ENCODE measurements around the gene NUP98.
A peak's percentile ranks its signal among the peaks of the same experiment; 100 is the strongest.

Gene NUP98

GRCh38 chr11:3797329-3798090 is at the start of gene NUP98:
TSS of gene NUP98 (minus strand) at chr11:3797554. CDS start at chr11:3782117, 15,437 bp downstream.
- DNase-seq (ENCODE audit: low read depth in 2 of 2): peak; percentile 99

- no peak for DNase-seq (ENCODE audit: low read depth in 2 of 2)
Observed at GRCh38 chr11:3845670-3846069, 48.3 kb upstream of the NUP98 start.

DNA sequence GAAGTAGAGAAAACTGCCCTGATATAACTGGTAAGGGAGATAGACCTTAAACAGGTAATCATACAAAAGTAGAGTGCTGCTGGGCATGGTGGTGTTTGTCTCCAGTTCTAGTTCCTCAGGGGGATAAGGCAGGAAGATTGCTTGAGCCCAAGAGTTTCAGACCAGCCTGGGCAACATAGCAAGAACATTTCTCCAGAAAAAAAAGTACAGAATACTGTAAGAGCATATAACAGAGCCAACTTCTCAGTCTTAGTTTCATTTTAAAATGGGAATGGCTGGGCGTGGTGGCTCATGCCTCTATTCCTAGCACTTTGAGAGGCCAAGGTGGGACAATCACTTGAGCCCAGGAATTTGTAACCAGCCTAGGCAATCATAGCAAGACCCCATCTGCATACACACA is 47.9 kb upstream of the NUP98 start:
- DNase-seq (ENCODE audit: low read depth in 2 of 2): no peak

DNA sequence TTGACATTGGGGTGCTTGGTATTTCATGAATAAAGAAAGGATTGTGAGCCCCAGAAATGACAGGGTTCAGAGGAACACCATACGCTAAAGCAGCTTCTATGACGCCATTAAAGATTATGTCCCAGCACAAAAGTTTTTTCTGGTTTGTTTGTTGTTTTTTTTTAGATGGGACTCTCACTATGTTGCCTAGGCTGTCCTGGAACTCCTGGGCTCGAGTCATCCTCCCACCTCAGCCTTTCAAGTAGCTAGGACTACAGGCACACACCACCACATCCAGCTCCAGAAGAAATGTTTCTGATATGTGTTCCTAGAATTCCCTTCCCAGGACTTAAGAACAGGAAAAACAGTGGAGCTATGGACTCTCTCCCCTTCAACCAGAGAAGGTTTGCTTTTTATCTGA is 46.0 kb upstream of the NUP98 start:
- DNase-seq (ENCODE audit: low read depth in 2 of 2): no peak

DNA sequence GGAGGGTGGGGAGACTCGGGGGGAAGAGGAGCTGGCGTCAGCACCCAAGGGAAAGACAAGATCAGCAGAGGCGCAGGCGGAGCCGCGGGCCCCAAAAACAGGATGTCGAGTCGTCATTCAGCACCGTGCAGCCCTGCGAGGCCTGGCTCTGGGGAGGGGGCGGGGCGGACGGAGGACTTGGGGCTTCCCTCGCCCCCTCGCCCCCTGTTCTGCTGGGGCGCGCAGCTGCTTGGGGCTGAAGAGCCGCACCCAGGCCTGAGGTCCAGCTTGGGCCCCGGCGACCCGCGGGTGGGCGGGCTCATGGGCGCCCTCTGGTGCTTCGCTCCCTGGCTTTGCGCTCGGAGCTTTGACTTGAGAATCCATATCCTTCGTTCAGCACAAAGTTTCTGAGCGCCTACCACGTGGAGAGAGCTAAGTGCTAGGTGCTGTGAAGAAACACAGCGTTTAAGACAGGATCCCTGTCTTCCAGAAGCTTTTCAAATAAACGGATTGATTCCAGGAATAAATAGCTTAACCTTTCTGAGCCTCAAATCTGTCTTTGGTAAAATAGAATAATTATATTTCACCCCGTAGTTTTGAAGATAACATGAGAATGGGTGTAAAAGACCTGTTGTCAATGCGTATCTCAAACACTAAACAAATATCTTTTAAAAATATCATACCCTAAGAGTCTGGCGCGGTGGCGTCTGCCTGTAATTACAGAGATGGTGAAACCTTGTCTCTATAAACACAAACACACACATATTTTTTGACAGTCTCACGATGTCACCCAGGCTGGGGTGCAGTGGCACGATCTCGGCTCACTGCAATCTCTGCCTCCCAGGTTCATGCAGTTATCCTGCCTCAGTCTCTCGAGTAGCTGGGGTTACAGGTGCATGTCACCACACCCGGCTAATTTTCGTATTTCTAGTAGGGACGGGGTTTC is 44.3 kb upstream of the NUP98 start:
- DNase-seq (ENCODE audit: low read depth in 2 of 2): peak; percentile 91 to 96

- no peak for DNase-seq (ENCODE audit: low read depth in 2 of 2)
Observed at GRCh38 chr11:3840870-3841425, 43.6 kb upstream of the NUP98 start, which contains the start of gene RHOG. TSS of gene RHOG (minus strand) at chr11:3840959. CDS start at chr11:3828138, 12,821 bp downstream.

- DNase-seq (ENCODE audit: low read depth in 2 of 2): no peak
Observed at GRCh38 chr11:3840004-3840869, 42.9 kb upstream of the NUP98 start.

DNA sequence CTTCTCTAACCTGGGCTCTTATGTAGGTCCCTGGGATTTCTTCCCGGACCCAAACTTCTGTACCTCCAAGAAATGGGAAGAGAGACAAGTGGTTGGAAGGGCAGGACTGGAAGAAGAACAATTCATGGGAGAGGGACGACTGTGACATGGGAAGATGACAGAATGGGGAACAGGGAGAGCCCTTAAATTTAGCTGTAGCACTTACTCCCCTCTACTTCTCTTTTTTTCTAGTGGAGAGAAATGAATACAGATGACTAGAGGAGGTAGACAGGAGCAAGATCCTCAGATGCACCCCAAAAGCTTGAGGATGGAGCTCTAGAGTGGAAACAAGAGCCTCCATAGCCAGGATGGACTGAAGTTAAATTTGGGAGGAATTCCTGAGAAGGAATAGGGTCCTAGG is 41.1 kb upstream of the NUP98 start:
- DNase-seq (ENCODE audit: low read depth in 2 of 2): no peak

DNA sequence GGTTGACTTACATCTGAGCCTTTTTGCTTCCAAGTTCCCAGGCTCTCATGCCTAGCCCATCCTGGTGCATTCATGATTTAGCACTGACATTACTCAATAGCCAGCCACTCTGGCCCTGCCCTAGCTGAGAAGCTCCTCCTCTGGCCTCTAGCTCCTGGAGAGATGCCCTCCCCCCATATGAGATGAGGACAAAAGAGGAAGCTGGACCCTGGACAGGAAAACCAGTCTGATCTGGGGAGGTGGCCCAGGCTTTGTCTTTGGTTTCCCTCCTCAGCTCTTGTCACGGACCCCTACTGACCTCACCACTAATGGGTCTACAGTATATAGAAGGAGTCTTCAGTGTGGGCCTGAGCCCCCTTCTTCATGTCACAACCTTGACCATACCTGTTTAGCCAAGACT is 40.4 kb upstream of the NUP98 start:
- DNase-seq (ENCODE audit: low read depth in 2 of 2): no peak

- DNase-seq (ENCODE audit: low read depth in 2 of 2): no peak
Observed at GRCh38 chr11:3836903-3837302, 39.5 kb upstream of the NUP98 start.

- no peak for DNase-seq (ENCODE audit: low read depth in 2 of 2)
Observed at GRCh38 chr11:3835751-3836150, 38.4 kb upstream of the NUP98 start.

GRCh38 chr11:3834664-3835461 is 37.5 kb upstream of the NUP98 start:
- no peak for DNase-seq (ENCODE audit: low read depth in 2 of 2)

- DNase-seq (ENCODE audit: low read depth in 2 of 2): no peak
Observed at GRCh38 chr11:3834349-3834663, 37.0 kb upstream of the NUP98 start.

- no peak for DNase-seq (ENCODE audit: low read depth in 2 of 2)
Observed at GRCh38 chr11:3833449-3833848, 36.1 kb upstream of the NUP98 start.

DNA sequence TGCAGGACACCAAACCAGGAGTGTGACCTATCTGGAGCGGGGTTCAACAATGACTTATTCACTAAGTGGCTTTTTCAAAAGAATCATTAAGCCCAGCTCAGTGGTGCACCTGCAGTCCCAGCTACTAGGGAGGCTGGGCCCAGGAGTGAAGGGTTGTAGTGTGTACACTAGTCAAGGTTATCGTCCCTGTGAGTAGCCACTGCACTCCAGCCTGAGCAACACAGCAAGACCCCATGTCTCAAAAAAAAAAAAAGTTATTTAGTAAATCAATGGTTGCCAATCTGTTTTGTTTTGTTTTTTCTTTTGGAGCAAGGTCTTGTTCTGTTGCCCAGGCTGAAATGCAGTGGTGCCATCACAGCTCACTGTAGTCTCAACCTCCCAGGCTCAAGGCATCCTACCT is 35.5 kb upstream of the NUP98 start:
- DNase-seq (ENCODE audit: low read depth in 2 of 2): no peak

GRCh38 chr11:3831378-3832239 is 34.3 kb upstream of the NUP98 start:
- DNase-seq (ENCODE audit: low read depth in 2 of 2): no peak

DNA sequence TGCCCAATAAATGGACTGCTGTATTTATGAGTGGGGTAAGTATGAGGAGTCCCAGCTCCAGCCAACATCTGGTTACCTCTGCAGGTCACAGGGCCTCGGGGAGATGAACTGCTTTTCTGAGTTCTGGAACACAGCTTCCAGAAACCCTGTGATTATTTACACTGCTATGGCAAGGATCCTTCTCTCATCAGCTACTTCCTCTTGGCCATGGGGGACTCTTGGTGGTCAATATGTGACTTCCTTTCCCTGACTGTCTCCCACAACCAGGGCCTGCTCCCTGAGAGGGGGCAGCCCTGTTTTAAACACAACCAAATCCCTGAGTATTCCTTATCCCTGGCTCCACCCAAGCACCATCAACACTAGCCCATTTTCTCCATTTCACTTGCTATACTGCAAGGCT is 33.4 kb upstream of the NUP98 start:
- no peak for DNase-seq (ENCODE audit: low read depth in 2 of 2)

- no peak for DNase-seq (ENCODE audit: low read depth in 2 of 2)
Observed at GRCh38 chr11:3830088-3830487, 32.7 kb upstream of the NUP98 start.

DNA sequence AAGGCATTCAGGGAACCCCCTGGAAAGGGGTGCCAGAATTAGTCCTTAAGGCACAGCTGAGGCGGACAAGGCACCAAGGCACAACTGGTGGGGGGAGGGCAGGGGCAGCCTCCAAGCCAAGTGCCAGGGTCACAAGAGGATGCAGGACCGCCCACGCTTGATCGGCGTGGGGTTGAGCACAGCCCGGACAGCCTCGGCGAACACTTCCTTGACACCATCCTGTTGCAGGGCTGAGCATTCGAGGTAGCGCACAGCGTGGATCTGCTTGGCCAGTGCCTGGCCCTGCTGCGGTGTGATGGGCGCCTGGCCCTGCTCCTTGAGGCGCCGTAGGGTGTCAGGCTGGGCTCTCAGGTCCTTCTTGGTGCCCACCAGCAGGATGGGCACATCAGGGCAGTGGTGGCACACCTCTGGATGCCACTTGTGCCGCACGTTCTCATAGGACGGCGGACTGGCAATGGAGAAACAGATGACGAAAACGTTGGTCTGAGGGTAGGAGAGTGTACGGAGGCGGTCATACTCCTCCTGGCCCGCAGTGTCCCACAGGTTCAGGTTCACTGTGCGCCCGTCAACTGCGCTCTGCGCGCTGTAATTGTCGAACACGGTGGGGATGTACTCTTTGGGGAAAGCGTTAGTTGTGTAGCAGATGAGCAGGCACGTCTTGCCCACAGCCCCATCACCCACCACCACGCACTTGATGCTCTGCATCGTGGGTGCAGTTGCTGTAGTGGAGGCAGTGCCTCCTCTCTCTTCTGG is 30.3 kb upstream of the NUP98 start:
- DNase-seq (ENCODE audit: low read depth in 2 of 2): no peak
